Transverse colon (tissue), 4 donors: ENCODE data around the gene CCDC134. TPM values are rescaled to one million over a fixed set of nuclear protein-coding genes. Genes with fewer than 3 reads are reported as not detected.

Source experiments
- DNase-seq: peaks from one replicate; pipeline ENCODE4 v3.0.0-alpha.2; 2019
- H3K27ac ChIP-seq, 4 donors: fragments of 200-600 bp; sonication (generic); 2 replicates each; pipeline ENCODE4 v1.5.1; 2016 to 2018; ENCODE audit warnings: inconsistent platforms in 4 of 4
- H3K27me3 ChIP-seq: fragments of 200-600 bp; sonication (generic); 2 replicates; pipeline ENCODE4 v1.5.1; 2017; ENCODE audit warnings: inconsistent platforms
- H3K36me3 ChIP-seq, 4 donors: fragments of 200-600 bp; sonication (generic); 2 replicates each; pipeline ENCODE4 v1.5.1; 2017 to 2019; ENCODE audit warnings: inconsistent platforms in 4 of 4
- H3K4me1 ChIP-seq, 4 donors: fragments of 200-600 bp; sonication (generic); 2 replicates each; pipeline ENCODE4 v1.5.1; 2017 to 2020; ENCODE audit warnings: inconsistent platforms in 4 of 4
- H3K4me3 ChIP-seq, 4 donors: fragments of 200-600 bp; sonication (generic); 1 replicate in 1 of 4; 2 replicates in 3 of 4; pipeline versions ENCODE4 v1.5.1 to v1.6.1; 2017 to 2019; ENCODE audit warnings: inconsistent platforms in 4 of 4
- H3K9me3 ChIP-seq, 2 donors: fragments of 200-600 bp; sonication (generic); 2 replicates each; pipeline ENCODE4 v1.5.1; 2017 to 2019; ENCODE audit warnings: inconsistent platforms in 2 of 2
- EP300 ChIP-seq: sonication (generic); formaldehyde crosslinking; IDR thresholded peaks from one replicate; pipeline ENCODE4 v1.6.1; 2017; ENCODE audit warnings: antibody characterized with exemption, low read depth
- POLR2A ChIP-seq: fragments of 450-650 bp; IDR thresholded peaks from one replicate; pipeline ENCODE4 v1.6.1; 2016; ENCODE audit warnings: antibody characterized with exemption, mild to moderate bottlenecking, moderate library complexity
- POLR2AphosphoS5 ChIP-seq, 3 donors: sonication (generic); formaldehyde crosslinking; IDR thresholded peaks; one replicate each; pipeline ENCODE4 v1.6.1; 2016; ENCODE audit warnings: antibody characterized with exemption in 3 of 3
- WGBS, 2 donors: methylation state at CpG; one replicate each; pipeline ENCODE4 v1.1.5; 2018; ENCODE audit warnings: low coverage in 1 of 2; 5-methylcytosine and 5-hydroxymethylcytosine counted together
- in situ Hi-C, 4 donors: fragments of 200-750 bp; cut with MboI; loops; one replicate each; pipeline versions ENCODE4 v1.15.0 to v1.15.1; 2017; ENCODE audit warnings: low sequenced_read_pairs in 3 of 4, low pct_ligation_motif_present in 1 of 4, low pct_unique_long_range_greater_than_20kb in 1 of 4
- intact Hi-C: fragments of 100-400 bp; cut with DNase I; formaldehyde crosslinking; loops from one replicate; pipeline ENCODE4 v1.15.1; 2023; ENCODE audit warnings: low total_unique reads
- total RNA-seq, 4 donors: library from RNA; depleted of rRNA; stranded (reverse); fragments of >200 nt; gene quantifications; one replicate each; pipeline ENCODE4 v1.1.0, GENCODE V29; 2016
- TF ChIP-seq, protein P1 (sequence below), 5 experiments: fragments of 200-600 bp in 3 of 5; fragments of 450-650 bp in 2 of 5; sonication (generic) in 3 of 5; IDR thresholded peaks; 1 replicate in 2 of 5; 2 replicates in 3 of 5; pipeline ENCODE4 v1.5.1; 2016 to 2017; ENCODE audit warnings: antibody characterized with exemption in 5 of 5, inconsistent platforms in 3 of 5, mild to moderate bottlenecking in 2 of 5, moderate library complexity in 1 of 5

CCDC134 gene
- total RNA-seq, 4 donors from 2014 or later = 5.9 to 9.8 TPM; not detected in 2

DNA sequence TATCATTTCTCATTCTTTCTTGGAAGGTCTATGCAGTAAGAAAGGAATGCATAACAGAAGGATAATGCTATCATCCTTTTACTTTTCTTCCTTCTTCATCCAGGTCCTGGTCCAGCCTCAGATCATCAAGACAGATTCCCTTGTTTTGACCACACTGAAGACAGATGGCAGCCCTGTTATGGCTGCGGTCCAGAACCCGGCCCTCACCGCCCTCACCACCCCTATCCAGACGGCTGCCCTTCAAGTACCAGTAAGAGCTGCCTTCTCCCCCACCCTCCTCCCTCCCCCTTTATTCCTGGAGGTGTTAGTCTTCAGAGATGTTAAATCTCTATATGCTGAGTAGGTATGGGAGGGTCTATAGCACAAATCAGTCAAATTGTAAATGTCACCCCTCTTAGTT lies 70.3 kb downstream of the CCDC134 start:
- Histone ChIP-seq H3K27me3 (no peaks in the 10 kb centered on the region), H3K4me1 (peaks cover 0 to 2% (median 0%) of the 10 kb centered on the region in 4 donors), H3K4me3 (no peak overlapping the region), H3K9me3 (no peaks in the 10 kb centered on the region), H3K27ac (no peak overlapping the region), H3K36me3 (peaks cover 0 to 84% (median 25%) of the 10 kb centered on the region in 4 donors)
- 71 to 85% methylated on average over 4 of the region's 4 CpGs for WGBS, 2 donors
- in situ Hi-C loops = no loop called here
- intact Hi-C loops = no loop called here
- DNase-seq = no peak
- TF ChIP-seq POLR2A (no peak), POLR2AphosphoS5 (IDR thresholded peaks at IDR 0.05) (no peak), EP300 (no peak)
- TF ChIP-seq, protein P1, sequence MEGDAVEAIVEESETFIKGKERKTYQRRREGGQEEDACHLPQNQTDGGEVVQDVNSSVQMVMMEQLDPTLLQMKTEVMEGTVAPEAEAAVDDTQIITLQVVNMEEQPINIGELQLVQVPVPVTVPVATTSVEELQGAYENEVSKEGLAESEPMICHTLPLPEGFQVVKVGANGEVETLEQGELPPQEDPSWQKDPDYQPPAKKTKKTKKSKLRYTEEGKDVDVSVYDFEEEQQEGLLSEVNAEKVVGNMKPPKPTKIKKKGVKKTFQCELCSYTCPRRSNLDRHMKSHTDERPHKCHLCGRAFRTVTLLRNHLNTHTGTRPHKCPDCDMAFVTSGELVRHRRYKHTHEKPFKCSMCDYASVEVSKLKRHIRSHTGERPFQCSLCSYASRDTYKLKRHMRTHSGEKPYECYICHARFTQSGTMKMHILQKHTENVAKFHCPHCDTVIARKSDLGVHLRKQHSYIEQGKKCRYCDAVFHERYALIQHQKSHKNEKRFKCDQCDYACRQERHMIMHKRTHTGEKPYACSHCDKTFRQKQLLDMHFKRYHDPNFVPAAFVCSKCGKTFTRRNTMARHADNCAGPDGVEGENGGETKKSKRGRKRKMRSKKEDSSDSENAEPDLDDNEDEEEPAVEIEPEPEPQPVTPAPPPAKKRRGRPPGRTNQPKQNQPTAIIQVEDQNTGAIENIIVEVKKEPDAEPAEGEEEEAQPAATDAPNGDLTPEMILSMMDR (IDR thresholded peaks at IDR 0.05) = no peak

DNA sequence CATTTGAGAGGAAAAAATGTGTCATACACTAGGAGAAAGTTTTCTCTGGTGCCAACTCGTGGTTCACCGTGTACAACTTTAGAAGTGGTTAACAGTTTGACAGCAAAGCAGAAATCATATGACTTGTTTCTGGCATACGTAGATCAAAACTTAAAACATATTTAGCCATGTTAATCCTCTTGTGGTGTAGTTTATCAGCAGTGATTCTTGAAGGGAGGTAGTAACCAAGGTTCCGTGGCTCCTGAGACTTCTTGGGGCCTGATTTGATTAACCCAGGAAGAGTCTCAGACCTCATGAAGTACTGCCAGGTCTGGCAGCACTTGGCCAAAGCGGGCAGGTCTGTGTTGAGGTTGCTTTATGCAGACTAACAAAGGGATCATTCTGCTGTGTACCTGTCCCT lies 72.9 kb downstream of the CCDC134 start:
- in situ Hi-C loops = no loop called here
- Histone ChIP-seq H3K27me3 (no peaks in the 10 kb centered on the region), H3K4me1 (no peaks in the 10 kb centered on the region), H3K36me3 (peaks cover 0 to 92% (median 35%) of the 10 kb centered on the region in 4 donors), H3K4me3 (no peak overlapping the region), H3K9me3 (no peaks in the 10 kb centered on the region), H3K27ac (no peak overlapping the region)
- TF ChIP-seq EP300 = no peak
- no peak for TF ChIP-seq POLR2A
- TF ChIP-seq, protein P1 (IDR thresholded peaks at IDR 0.05) = no peak
- no peak for TF ChIP-seq POLR2AphosphoS5 (IDR thresholded peaks at IDR 0.05)
- intact Hi-C loops = no loop called here
- 74 to 87% methylated on average over 3 to 5 of the region's 5 CpGs for WGBS, 2 donors
- DNase-seq = no peak

DNA sequence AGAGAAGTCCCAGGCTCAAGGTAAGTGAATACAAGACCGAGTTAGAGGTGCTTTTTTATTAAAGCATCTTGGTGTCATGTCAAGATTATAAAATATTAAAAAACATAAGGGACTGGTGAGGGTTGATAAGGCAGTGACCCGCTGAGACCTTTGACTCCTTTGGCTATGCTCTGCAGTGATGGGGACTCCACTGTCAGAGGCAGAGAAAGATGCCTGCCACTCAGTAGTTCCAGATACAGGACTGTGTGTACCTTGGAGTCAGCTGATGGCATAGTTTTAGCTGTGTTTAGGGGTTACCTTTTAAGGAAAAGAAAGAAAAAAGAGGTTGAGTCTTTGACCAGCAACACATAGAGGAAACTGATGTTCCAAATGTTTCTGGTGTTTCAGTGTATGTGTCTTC lies 73.6 kb downstream of the CCDC134 start:
- no peaks in the 10 kb centered on the region for H3K27me3 ChIP-seq
- intact Hi-C loops = no loop called here
- no peak for DNase-seq
- no peak for TF ChIP-seq POLR2AphosphoS5 (IDR thresholded peaks at IDR 0.05)
- TF ChIP-seq EP300 = no peak
- TF ChIP-seq, protein P1 (IDR thresholded peaks at IDR 0.05) = no peak
- in situ Hi-C loops = no loop called here
- H3K9me3 ChIP-seq = no peaks in the 10 kb centered on the region
- H3K27ac ChIP-seq = no peak overlapping the region
- WGBS, 2 donors = 86 to 89% methylated on average over 2 of the region's 2 CpGs
- peaks cover 0 to 90% (median 37%) of the 10 kb centered on the region in 4 donors for H3K36me3 ChIP-seq
- H3K4me3 ChIP-seq = no peak overlapping the region
- H3K4me1 ChIP-seq = no peaks in the 10 kb centered on the region

DNA sequence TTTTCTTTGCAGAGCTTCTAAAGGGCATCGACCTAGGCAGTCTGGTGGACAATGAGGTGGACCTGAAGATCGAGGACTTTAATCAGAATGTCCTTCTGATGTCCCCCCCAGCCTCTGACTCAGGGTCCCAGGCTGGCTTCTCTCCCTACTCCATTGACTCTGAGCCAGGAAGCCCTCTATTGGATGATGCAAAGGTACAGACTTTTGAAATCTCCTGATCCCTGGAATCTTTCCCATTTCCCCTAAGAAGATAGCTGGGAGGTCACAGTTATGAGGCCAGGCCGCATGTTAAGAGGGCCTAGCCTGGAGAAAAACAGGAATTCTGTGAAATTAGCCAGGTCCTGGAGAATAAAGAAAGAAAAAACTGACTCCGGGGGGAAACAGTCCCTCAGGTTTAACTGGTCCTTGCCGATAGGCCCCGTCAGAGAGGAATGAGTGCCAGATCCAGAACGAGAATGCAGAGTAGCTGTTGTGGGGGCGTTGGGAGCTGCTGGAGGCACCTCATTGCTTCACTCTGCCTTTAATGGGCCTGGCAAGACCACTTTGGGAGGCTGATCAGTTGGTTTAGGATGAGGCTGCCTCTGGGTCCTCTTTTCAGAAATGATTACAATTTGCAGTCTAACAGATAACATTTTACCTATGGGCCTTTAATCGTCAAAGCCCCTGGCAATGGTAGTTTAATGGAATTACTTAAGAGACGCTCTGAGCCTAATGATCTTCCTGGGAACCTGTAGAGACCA lies 75.2 kb downstream of the CCDC134 start:
- Histone ChIP-seq H3K4me1 (no peaks in the 10 kb centered on the region), H3K27me3 (no peaks in the 10 kb centered on the region), H3K27ac (no peak overlapping the region), H3K9me3 (no peaks in the 10 kb centered on the region), H3K36me3 (peaks cover 0 to 94% (median 33%) of the 10 kb centered on the region in 4 donors), H3K4me3 (no peak overlapping the region)
- in situ Hi-C loops = no loop called here
- intact Hi-C loops = loop anchor here (5.0 kb wide), 1 partner anchor 813 kb away; no protein-coding TSS in a partner anchor
- no peak for DNase-seq
- TF ChIP-seq POLR2AphosphoS5 (IDR thresholded peaks at IDR 0.05) (no peak), EP300 (no peak), POLR2A (no peak)
- TF ChIP-seq, protein P1 (IDR thresholded peaks at IDR 0.05) = no peak
- WGBS, 2 donors = 91 to 92% methylated on average over 2 to 10 of the region's 10 CpGs

Other genes starting within 250 kb of the CCDC134 start
- gene CSDC2, start 239.7 kb upstream of the CCDC134 start, total RNA-seq = 1 to 10 TPM; 1.2 to 7.1 (median 2.8) TPM
- 100 to 1,000 TPM; 104 to 262 (median 128) TPM for gene PMM1, start 210.8 kb upstream of the CCDC134 start, total RNA-seq
- gene DESI1, start 179.6 kb upstream of the CCDC134 start, total RNA-seq = 10 to 100 TPM; 13.5 to 27.6 (median 16.8) TPM
- gene XRCC6, start 179.4 kb upstream of the CCDC134 start, total RNA-seq = 100 to 1,000 TPM in 3 of 4 donors, 10 to 100 TPM in 1; 56.5 to 145 (median 126) TPM
- gene SNU13, start 111.8 kb upstream of the CCDC134 start, total RNA-seq = 10 to 100 TPM; 32.9 to 89.4 (median 58.9) TPM
- 10 to 100 TPM in 1 of 4 donors, 1 to 10 TPM in 1, not detected in 2; 1.1 to 20.5 TPM for gene MEI1, start 101.2 kb upstream of the CCDC134 start, total RNA-seq
- 100 to 1,000 TPM; 156 to 252 (median 166) TPM for gene SREBF2, start 32.4 kb downstream of the CCDC134 start, total RNA-seq
- under 1 TPM in 1 of 4 donors, not detected in 3; 0.32 TPM for gene SHISA8, start 114.4 kb downstream of the CCDC134 start, total RNA-seq
- 10 to 100 TPM in 1 of 4 donors, 1 to 10 TPM in 1, under 1 TPM in 2; 0.20 to 15.3 (median 4.3) TPM for gene TNFRSF13C, start 126.1 kb downstream of the CCDC134 start, total RNA-seq
- 10 to 100 TPM in 2 of 4 donors, 1 to 10 TPM in 1, not detected in 1; 6.0 to 22.9 (median 11.0) TPM for gene CENPM, start 146.5 kb downstream of the CCDC134 start, total RNA-seq
- under 1 TPM in 2 of 4 donors, not detected in 2; 0.48 to 0.68 TPM for gene SEPTIN3, start 168.8 kb downstream of the CCDC134 start, total RNA-seq
- gene WBP2NL, start 198.1 kb downstream of the CCDC134 start, total RNA-seq = 10 to 100 TPM in 1 of 4 donors, 1 to 10 TPM in 1, under 1 TPM in 1, not detected in 1; 0.96 to 12.0 (median 3.5) TPM